ENCODE measurements around the gene NPTN.

NPTN gene

DNA sequence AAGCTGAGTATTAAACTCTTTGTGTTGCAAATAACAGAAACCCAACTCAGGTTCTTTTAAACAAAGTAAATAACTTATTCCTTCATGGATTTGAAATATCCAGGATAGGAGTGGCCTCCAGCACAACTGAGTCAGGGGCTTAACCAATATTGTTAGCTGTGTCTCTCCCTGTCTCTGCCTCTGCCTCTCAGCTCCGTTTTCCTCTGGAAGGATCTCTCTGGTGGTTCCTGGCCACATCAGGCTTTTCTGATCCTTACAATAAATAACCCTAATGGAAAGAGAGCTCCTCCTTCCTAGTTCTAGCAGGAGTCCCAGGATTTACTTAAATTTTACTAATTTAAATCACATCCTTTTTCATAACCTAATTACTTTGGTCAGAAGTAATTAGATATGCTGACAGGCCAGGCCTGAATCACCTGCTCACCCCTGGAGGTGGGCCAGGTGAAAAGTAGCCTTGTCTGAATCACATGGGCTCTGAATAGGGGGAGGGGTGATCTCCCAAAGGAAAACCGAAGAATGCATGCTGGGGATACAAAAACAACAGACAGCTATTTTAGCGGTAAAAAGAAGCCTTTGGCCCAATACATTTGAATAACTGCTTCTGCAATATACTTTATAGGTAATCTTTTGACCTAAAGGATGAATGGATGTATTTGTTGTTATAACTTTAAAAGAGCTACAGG, 114.9 kb downstream of the NPTN start:
- no peak for DNase-seq (ENCODE audit: low read depth)

DNA sequence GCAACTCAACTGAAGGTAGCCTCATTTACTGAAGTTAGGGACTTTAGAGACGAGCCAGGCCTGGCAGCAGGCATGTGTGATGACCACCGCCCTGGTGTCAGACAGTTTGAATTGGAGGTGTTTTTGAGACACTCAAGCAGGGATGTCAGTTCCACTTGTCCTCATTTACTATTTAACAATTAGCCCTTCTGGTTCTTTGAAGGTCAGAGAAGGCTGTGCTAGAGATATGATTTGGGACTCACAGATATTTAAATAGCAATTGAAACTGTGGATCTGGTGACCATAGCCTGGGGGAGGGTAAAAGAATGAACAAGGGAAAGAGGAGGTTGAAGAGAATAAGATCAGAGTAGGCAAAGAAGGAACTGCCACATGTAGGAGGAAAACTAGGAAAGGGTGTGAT, 115.6 kb downstream of the NPTN start:
- DNase-seq (ENCODE audit: low read depth) = no peak

DNA sequence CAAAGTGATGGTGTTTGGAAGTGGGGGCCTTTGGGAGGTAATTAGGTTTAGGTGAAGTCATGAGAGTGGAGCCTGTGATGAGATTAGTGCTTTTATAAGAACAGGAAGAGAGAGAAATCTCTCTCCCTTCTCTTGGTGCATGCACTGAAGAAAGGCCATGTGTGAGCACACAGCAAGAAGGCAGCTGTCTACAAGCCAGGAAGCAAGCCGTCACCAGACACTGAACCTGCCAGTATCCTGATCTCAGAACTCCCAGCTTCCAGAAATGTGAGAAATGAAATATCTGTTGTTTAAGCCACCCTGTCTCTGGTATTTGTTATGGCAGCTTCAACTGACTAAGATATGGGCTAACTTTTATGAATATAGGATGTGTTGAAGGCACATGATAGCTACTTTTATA, 117.7 kb downstream of the NPTN start:
- DNase-seq (ENCODE audit: low read depth) = no peak

Data from fibroblast of gingiva (primary cell).